Neural progenitor cell (in vitro differentiated cells): Measurements from ENCODE around the gene CNOT8.

Experiments used
- EZH2 ChIP-seq: fragments of 200-600 bp; sonication (generic); IDR thresholded peaks from 2 replicates; pipeline ENCODE4 v1.6.1; 2017; ENCODE audit warnings: antibody characterized with exemption, mild to moderate bottlenecking, moderate library complexity
- TF ChIP-seq, protein P1 (sequence below): fragments of 200-600 bp; sonication (generic); IDR thresholded peaks from 2 replicates; pipeline ENCODE4 v1.5.1; 2017; ENCODE audit warnings: antibody characterized with exemption, mild to moderate bottlenecking

DNA sequence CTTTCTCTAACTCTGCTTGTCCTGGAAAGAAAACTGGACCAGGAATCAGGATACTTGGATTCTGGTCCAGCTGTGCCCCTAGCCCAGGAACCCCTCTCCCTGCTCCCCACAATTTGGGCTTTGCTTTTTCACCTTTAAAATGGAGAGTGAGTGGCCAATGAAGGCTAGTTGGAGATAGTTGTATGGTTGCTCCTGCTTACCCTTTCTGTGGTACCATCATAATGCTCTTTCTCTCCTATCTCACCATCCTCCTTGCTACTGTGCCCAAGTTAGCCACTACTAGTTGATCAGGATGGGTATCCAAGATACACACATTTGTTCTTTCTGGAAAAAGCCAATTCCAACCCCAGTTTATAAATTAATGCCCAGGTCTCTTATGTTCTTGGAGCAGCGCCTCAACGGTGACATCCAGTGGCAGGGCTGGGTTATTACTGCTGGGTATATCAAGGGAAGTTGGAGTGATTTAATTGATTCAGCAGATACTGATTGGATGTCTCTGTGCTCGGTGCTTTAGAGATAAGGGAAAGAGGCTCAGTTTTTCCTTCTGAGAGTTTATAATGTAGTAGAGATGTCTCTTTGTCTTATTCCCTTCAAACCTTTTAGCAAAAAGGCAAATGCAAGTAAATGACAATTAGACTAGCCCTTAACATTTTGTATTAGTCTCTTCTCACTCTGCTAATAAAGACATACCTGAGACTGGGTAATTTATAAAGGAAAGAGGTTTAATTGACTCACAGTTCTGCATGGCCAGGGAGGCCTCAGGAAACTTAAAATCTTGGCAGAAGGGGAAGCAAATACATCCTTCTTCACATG, 46.6 kb upstream of the CNOT8 start:
- TF ChIP-seq, protein P1, sequence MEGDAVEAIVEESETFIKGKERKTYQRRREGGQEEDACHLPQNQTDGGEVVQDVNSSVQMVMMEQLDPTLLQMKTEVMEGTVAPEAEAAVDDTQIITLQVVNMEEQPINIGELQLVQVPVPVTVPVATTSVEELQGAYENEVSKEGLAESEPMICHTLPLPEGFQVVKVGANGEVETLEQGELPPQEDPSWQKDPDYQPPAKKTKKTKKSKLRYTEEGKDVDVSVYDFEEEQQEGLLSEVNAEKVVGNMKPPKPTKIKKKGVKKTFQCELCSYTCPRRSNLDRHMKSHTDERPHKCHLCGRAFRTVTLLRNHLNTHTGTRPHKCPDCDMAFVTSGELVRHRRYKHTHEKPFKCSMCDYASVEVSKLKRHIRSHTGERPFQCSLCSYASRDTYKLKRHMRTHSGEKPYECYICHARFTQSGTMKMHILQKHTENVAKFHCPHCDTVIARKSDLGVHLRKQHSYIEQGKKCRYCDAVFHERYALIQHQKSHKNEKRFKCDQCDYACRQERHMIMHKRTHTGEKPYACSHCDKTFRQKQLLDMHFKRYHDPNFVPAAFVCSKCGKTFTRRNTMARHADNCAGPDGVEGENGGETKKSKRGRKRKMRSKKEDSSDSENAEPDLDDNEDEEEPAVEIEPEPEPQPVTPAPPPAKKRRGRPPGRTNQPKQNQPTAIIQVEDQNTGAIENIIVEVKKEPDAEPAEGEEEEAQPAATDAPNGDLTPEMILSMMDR = peak; percentile 94
- TF ChIP-seq EZH2 = no peak
